Endothelial cell (in vitro differentiated cells): ENCODE results near the gene OSBPL3. TPM values are rescaled to one million over a fixed set of nuclear protein-coding genes. Genes with fewer than 3 reads are reported as not detected.

Experiments
- DNase-seq: peaks from one replicate; pipeline ENCODE4 v3.0.0; 2021; ENCODE audit warnings: low spot score
- H3K27ac Mint-ChIP-seq: one replicate; pipeline ENCODE4 v1.8.0; 2021; ENCODE audit warnings: mixed read lengths, inconsistent platforms; ENCODE audit not compliant: unreplicated experiment
- H3K27me3 Mint-ChIP-seq: one replicate; pipeline ENCODE4 v1.8.0; 2021; ENCODE audit warnings: mild to moderate bottlenecking, moderate library complexity, mixed read lengths, inconsistent platforms; ENCODE audit not compliant: unreplicated experiment
- H3K36me3 Mint-ChIP-seq: one replicate; pipeline ENCODE4 v1.8.0; 2021; ENCODE audit warnings: mild to moderate bottlenecking, low read depth, mixed read lengths, inconsistent platforms; ENCODE audit not compliant: unreplicated experiment
- H3K4me1 Mint-ChIP-seq: one replicate; pipeline ENCODE4 v1.8.0; 2021; ENCODE audit warnings: mild to moderate bottlenecking, mixed read lengths, inconsistent platforms; ENCODE audit not compliant: unreplicated experiment
- H3K4me3 Mint-ChIP-seq: one replicate; pipeline ENCODE4 v1.8.0; 2021; ENCODE audit warnings: mild to moderate bottlenecking, mixed read lengths, inconsistent platforms; ENCODE audit not compliant: unreplicated experiment
- H3K9me3 Mint-ChIP-seq: one replicate; pipeline ENCODE4 v1.8.0; 2021; ENCODE audit warnings: mixed read lengths, inconsistent platforms; ENCODE audit not compliant: unreplicated experiment
- total RNA-seq: library from RNA; stranded (reverse); fragmentation: NEBNext Ultra II Directional; extraction: Animal tissue kit (Norgen Biotek cat#: 25700); gene quantifications from one replicate; pipeline ENCODE4 v1.2.1, GENCODE V29; 2021; ENCODE audit not compliant: unreplicated experiment
- TF ChIP-seq, protein P1 (sequence below): fragments of 200-600 bp; sonication (generic); IDR thresholded peaks from one replicate; pipeline ENCODE4 v1.5.0; 2021; ENCODE audit warnings: antibody characterized with exemption; ENCODE audit not compliant: unreplicated experiment

OSBPL3 gene
- total RNA-seq, 1 donor from 2014 or later: 3.1 TPM

DNA sequence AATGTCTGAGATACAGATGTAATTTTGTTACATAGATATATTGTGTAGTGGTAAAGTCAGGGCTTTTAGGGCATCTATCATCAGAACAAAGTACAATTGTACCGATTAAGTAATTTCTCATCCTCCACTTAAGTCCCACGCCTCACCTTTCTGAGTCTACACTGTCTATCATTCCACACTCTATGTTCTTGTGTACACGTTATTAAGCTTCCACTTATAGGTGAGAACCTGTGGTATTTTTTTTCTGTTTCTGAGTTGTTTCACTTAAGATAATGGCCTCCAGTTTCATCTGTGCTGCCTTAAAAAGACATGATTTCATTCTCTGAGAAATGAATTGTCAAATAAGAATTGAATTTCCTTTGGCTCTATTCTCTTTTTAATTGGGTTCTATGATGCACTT is 15.5 kb upstream of the OSBPL3 start:
- H3K27ac Mint-ChIP-seq: no peak overlapping the region
- TF ChIP-seq, protein P1, sequence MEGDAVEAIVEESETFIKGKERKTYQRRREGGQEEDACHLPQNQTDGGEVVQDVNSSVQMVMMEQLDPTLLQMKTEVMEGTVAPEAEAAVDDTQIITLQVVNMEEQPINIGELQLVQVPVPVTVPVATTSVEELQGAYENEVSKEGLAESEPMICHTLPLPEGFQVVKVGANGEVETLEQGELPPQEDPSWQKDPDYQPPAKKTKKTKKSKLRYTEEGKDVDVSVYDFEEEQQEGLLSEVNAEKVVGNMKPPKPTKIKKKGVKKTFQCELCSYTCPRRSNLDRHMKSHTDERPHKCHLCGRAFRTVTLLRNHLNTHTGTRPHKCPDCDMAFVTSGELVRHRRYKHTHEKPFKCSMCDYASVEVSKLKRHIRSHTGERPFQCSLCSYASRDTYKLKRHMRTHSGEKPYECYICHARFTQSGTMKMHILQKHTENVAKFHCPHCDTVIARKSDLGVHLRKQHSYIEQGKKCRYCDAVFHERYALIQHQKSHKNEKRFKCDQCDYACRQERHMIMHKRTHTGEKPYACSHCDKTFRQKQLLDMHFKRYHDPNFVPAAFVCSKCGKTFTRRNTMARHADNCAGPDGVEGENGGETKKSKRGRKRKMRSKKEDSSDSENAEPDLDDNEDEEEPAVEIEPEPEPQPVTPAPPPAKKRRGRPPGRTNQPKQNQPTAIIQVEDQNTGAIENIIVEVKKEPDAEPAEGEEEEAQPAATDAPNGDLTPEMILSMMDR: no peak
- no peak for DNase-seq
- no peak overlapping the region for H3K4me3 Mint-ChIP-seq
- H3K4me1 Mint-ChIP-seq: no peaks in the 10 kb centered on the region
- H3K9me3 Mint-ChIP-seq: no peaks in the 10 kb centered on the region
- H3K36me3 Mint-ChIP-seq: no peaks in the 10 kb centered on the region
- H3K27me3 Mint-ChIP-seq: no peaks in the 10 kb centered on the region

DNA sequence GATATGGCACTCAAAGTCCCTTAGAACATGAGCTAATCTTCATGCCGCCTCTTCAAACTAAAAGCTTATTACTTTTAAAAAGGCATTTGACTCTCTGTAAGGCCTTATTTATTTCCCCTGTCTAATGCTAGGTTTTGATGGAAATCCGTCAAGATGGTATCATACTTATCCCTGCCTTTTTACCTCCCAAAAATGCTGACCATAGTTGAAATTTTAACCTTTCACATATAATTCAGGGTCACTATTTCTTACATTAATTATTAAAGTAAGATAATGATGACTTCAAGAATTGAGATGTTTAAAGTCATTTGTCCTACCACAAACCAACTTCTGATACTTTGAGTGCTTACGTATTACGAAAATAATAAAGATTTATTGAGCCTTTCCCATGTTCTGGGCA is 12.3 kb upstream of the OSBPL3 start:
- TF ChIP-seq, protein P1: no peak
- no peak overlapping the region for H3K4me3 Mint-ChIP-seq
- H3K27ac Mint-ChIP-seq: no peak overlapping the region
- H3K4me1 Mint-ChIP-seq: no peaks in the 10 kb centered on the region
- no peaks in the 10 kb centered on the region for H3K36me3 Mint-ChIP-seq
- H3K27me3 Mint-ChIP-seq: no peaks in the 10 kb centered on the region
- H3K9me3 Mint-ChIP-seq: no peaks in the 10 kb centered on the region
- DNase-seq: no peak

DNA sequence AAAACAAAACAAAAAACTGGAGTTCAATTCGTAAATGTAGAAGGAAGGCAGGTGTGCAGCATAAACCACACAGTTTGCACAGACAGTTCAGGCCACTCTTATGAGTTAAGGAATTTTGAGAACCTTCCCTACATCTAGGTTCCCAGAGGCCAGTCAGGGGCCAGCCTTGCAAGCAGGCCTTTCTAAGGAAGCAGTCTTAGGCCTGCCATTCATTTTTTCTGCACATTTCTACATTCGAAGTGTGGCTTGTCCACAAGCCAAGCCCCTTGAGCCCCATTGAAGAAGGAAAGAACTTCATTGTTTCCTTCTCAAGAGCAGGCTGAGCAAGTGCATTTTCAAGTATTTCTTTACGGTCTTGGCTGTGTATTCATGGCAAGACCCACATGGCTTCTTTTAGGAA is 11.4 kb upstream of the OSBPL3 start:
- H3K27me3 Mint-ChIP-seq: no peaks in the 10 kb centered on the region
- H3K9me3 Mint-ChIP-seq: no peaks in the 10 kb centered on the region
- DNase-seq: no peak
- H3K27ac Mint-ChIP-seq: no peak overlapping the region
- H3K4me3 Mint-ChIP-seq: no peak overlapping the region
- H3K36me3 Mint-ChIP-seq: no peaks in the 10 kb centered on the region
- H3K4me1 Mint-ChIP-seq: no peaks in the 10 kb centered on the region
- TF ChIP-seq, protein P1: no peak

DNA sequence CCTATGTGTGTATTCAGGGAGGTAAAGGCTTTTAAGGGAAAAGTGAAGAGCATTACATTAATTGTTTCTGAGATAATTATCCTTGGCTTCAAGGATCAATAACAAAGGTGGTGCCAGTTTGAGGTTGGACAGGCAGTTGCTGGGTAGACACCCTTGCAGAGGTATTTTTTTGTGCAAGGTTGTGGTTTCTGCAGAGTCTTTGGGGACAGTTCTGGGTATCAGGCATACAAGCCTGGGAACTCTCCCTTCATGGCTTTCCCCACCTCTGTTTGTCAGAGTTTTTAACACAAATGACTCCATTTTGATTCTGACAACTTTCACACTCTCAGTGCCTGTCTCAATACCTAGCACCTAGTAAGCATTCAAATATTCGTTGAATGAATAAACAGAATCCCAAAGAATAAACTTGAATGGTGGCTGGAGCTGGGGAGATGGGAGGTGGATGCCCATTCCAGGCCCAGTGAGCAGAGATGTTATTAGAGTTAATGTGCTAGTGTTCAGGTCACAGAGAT is 7.4 kb upstream of the OSBPL3 start:
- H3K4me1 Mint-ChIP-seq: peaks cover under 1% of the 10 kb centered on the region
- no peak for DNase-seq
- H3K27me3 Mint-ChIP-seq: no peaks in the 10 kb centered on the region
- H3K9me3 Mint-ChIP-seq: peaks cover 7% of the 10 kb centered on the region
- H3K4me3 Mint-ChIP-seq: no peak overlapping the region
- TF ChIP-seq, protein P1: no peak
- H3K36me3 Mint-ChIP-seq: no peaks in the 10 kb centered on the region
- no peak overlapping the region for H3K27ac Mint-ChIP-seq

DNA sequence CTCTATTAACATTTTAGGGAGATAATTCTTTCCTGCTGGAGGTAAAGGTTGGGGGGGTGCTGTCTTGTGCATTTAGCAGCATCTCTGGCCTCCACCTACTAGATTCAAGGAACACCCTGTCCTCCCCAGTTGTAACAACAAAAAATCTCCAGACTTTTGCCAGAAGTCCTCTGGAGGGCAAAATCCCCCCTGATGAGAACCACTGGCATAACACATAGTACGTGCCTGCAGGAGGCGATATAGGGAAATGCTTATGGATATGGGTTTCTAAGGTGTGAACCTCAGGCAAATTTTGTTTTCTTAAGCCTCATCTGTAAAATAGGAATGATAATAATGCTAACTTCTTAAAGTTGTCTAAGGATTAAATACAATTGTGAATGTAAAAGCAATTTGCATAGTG is 2.9 kb upstream of the OSBPL3 start:
- no peak overlapping the region for H3K4me3 Mint-ChIP-seq
- H3K9me3 Mint-ChIP-seq: peaks cover 7% of the 10 kb centered on the region
- no peaks in the 10 kb centered on the region for H3K36me3 Mint-ChIP-seq
- DNase-seq: no peak
- peaks cover 24% of the 10 kb centered on the region for H3K4me1 Mint-ChIP-seq
- H3K27me3 Mint-ChIP-seq: peaks cover 2% of the 10 kb centered on the region
- TF ChIP-seq, protein P1: no peak
- H3K27ac Mint-ChIP-seq: no peak overlapping the region
